GM18508 (cell line): ENCODE results near the gene COX17.
A peak's percentile ranks its signal among the peaks of the same experiment; 100 is the strongest.
"Not testable (repeated sequence)": the region's sequence is repeated elsewhere in the genome, so short reads cannot be mapped to it uniquely, and the experiment has no call there.

ENCODE experiments used
- ATAC-seq: cut with Tn5 transposase; IDR thresholded peaks from one replicate; pipeline ENCODE4 v1.9.1; 2021; ENCODE audit warnings: moderate number of reproducible peaks; ENCODE audit not compliant: insufficient read depth, unreplicated experiment

COX17 gene, protein sequence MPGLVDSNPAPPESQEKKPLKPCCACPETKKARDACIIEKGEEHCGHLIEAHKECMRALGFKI

GRCh38 chr3:119676771-119677640 is at the start of gene COX17:
TSS of gene COX17 (minus strand) at chr3:119677406. CDS start at chr3:119677310, 96 bp downstream.
- ATAC-seq = peak; percentile 81

DNA sequence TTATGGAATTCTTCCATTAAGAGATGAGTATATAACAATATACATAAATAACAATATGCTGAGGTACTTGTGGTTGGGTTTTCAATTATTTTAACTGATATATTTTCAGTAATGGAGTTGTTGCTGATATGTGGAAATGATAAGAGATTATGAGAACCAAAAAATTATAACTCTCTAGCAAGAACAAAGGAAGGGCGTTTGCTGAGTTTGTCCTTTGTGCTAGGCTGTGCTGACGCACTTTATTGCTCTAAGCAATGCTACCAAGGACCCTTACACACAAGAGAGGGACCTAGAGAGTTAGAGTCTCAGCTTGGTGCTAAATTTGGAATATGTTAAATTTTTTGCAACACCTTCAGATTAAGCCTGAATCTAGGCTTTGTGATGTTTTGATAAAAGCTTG is 49.7 kb upstream of the COX17 start:
- ATAC-seq = no peak

DNA sequence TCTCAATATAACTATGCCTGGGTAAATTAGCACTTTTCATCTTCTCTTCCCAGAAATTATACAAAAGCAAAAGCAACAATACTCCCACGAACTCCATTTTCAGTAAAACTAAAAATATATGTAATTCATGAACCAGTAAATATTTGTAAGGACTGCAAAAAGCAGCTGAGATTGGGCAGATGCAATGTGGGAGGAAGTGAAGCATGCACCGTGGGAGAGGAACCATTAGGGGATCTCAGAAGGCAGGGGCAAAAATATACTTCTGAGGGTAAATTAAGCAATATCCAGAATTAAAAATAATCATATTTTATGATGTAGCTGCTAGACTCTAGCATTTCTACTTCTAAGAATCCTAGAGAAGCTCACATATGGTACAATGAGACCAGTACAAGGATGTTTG is 45.8 kb upstream of the COX17 start:
- no peak for ATAC-seq

DNA sequence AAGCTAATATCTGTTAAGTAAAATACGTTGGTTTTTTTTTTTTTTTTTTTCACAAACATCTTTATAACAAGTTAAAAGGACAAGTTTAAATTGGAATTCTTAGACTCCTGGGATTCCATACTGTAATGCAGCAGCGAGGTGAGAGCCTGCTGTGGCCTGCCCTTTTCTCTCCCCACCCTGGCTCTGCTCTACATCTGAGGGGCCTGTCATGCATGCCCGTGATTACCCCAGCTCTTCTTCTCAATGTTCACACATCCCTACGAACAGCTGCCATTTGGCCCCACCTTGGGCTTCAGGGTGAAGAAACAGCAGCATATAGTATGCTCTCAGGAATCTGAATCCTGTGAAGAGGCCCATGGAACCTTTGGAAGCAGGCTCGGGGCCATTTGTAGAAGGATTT is 40.3 kb upstream of the COX17 start:
- no peak for ATAC-seq

DNA sequence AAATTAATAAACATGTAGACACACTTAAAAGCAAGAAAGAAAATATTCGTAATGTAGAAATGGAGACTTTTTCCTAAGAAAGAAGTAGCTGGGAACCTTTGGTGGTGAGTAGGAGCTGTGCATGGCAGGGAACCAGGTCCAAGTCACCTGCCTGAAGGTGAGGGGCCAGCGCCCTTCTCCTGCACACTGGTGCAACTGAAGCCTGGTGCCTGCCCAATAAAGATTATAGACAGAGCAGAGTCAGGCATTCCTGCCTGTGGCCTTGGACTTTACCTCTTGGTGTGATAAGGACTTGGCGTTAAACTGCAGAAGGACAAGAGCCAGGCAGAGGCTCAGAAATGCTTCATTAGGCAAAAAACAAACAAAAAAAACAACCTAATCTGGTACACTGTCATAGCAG is 39.8 kb upstream of the COX17 start:
- no peak for ATAC-seq

DNA sequence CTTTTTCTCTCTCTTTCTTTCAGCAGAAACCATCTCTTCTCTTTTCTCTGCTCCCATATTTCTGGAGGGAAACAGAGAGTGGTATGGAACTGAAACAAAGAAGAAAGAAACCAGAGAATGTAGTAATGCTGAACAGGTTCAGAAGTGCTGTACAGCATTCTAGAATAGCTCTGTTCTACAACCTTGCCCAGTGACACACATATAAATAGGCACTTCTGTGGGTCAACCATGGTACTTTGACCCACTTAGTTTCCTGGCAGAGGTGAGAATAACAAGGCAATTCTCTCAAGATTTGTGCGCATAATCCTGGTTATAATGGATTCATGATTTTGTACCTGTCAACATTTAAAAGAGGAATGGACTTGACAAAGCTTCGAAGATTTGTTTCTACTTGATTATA is 37.9 kb upstream of the COX17 start:
- ATAC-seq = no peak

DNA sequence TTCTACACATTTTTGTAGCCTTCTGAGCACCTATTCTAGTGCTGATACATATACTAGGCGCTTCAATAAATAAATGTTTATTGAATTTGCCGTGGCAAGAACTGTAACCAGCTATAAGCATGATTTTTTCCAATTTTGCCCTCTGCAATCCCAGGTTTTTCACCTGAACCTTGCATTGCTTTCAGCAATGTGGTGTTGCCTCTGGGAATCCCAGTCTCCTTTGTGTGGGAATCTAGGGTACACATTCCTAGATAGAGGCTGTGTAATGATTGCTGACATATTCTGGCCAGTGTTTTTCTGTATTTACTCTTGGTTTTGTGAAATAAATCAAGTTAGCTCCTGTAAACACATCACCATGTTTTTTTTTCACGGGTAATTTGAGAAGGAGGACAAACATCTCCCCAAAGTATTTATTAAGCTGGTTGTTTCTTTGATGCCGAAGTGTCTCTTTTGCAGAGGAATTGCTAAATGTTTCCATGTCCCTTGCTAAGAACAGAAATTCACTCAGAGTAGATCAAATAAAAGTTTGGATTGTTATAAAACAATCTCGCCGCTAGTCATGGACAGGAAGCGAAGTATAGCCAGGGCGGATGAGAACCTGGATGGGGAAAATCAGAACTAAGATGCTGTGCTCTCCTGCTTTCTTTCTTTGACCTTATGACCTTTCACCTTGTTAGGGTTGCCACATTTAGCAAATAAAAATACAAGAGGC is 26.8 kb upstream of the COX17 start:
- no peak for ATAC-seq

DNA sequence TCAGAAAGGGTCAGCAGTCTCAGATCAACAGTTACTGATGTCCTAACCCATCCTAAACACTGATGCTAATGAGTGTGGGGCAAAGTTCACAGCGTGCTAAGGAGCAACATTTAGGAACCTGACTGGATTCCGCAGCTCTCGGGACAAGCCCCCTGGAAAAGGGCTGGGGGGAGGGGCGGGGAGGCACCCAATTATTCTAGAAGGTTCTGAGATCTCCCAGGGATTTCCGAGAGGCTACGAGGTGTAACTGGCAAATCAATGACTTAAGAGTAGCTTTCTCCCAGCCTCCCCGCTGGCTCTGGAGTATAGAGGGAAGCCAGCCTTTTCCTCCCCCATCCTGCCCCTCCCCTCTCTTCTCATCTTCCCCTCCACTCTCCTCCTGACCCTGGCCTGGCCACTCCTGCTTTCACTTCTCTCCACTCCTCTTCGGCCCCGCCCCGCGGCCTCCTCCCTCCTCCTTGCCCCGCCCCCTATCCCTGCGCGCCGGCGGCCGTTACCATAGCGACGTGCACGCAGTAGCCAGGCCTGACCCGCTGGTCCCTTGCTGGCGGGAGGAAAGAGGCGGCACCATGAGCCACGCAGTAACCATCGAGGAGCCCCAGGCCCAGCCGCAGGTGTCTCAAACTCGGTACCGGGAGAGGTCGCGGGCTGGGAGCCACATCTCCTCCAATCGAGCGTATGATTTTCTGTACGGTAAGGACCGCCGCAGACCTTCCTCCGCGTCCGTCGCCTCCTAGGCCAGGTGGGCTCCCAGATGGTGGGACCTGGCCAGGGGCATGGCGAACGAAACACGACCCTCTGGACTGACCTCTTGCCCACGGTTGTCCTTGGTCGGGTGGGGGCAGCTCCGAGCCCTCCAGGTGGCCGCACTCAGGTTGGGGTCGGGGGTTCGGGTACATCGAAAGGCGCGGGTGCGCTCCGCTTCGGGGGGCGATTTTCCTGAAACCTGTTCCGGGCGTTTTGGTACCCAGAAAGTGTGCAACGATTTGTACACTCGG is 25.6 kb upstream of the COX17 start, which contains the start of gene CFAP91:
Gene CFAP91, plus strand, starts transcription at position 493 of the 998 bp plus-strand sequence. Its CDS starts 77 bp downstream, at position 570.
- ATAC-seq = peak; percentile 51

DNA sequence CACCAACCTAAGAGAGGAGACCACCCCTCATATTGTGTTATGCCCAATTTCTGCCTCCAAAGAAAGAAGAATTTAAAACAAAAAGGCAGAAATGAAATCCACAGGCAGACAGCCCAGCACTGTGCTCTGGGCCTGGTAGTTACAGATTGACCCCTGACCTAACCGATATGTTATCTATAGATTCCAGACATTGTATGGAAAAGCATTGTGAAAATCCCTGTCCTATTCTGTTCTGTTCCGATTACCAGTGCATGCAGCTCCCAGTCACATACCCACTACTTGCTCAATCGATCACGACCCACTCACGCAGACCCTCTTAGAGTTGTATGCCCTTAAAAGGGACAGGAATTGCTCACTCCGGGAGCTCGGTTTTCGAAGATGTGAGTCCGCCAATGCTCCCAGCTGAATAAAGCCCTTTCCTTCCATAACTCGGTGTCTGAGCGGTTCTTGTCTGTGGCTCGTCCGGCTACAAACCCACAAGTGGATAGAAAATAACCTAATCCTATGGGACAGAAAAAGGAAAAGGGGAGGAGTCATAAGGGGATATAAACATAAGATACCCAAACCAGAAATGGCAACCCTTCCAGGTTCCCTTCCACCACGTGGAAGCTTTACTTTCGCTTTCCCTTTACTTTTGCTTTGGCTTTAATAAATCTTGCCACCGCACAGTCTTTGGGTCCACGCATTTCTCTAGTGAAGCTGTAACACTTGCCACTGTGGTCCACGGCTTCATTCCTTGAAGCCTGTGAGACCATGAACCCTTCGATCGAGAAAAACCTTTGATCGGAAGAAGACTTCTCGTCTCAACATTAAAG is 23.9 kb upstream of the COX17 start:
- no peak for ATAC-seq

DNA sequence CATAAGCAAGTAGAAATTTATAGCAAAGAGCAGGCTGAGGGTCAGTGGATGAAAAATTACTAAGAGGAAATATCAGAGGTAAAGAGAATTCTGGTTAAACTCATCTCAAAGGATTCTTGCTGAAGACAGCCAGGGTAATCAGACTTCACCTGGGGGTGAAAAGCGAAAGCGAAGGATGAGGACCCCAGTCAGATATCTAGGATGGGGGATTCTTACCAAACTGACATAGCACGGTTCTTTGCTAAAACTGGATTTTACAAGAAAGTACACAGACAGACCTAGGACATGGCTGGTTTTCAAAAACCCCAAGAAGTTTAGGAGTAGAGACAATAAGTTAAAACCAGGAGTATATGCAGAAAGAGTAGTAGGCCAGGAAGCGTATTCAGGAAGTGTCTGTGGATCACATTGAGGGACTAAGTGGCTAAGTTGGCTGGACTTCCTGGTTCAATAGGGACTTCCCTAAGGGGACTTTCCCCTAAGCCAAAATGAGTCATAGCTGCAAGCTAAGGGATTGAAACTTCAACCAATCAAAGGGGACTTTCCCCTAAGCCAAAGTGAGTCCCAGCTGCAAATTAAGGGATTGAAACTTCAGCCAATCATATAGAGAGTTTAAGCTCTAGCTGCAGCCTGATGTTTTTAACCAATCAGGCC is 23.2 kb upstream of the COX17 start:
- no peak for ATAC-seq

DNA sequence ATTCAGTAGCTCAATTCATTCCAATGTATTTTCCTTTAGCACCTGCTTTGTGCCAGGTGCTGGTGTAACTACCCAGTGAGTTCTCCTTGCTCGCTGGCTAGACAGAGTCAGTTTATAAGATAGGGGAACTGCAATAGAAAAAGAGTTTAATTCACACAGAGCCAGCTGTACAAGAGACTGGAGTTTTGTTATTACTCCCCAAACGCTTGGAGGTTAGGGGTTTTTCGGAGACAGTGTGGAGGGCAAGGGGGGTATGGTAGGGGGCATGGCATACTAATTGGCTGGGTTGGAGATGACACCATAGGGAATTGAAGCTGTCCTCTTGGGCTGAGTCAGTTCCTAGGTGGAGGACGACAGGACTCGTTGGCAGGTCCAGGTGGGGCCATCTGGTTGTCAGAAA is 20.2 kb upstream of the COX17 start:
- no peak for ATAC-seq

- no peak for ATAC-seq
These were observed 18.3 kb upstream of the COX17 start for GRCh38 chr3:119695480-119695879.

- no peak for ATAC-seq
These were observed 12.9 kb upstream of the COX17 start for GRCh38 chr3:119690043-119690656.

DNA sequence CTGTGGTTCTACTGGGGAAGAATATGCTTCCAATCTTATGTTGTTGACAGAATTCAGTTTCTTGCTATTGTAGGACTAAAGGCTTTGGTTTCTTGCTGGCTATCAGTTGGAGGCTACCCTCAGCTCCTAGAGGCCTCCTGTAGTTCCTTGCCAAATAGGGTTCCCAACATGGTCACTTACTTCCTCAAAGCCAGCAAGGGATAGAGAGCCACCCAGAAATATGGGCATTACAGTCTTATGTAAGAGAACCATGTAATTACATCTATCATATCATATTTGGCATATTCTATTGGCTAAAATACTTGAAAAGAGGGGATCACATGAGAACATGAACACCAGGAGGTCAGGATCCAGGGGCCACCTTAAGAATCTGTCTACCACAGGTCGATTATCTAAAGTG is 6.2 kb upstream of the COX17 start:
- no peak for ATAC-seq

DNA sequence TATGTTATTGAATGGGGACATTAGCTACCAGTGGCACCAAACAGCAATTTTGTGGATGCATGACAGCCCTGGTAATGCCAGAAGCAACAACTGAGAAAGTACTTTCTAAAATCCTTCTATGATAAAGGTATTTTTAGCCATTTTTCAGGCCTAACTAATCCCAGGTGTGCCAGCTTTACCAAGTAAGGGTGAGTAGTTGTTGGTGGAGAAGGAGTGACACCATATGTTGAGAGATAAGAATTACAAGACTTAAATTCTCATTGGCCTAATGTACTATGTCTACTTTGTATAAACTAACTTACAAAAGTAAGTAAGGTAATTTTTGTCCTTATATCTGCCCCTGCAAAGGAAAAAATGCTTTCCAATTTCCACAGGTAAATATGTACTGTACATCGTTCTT is 4.1 kb upstream of the COX17 start:
- no peak for ATAC-seq

DNA sequence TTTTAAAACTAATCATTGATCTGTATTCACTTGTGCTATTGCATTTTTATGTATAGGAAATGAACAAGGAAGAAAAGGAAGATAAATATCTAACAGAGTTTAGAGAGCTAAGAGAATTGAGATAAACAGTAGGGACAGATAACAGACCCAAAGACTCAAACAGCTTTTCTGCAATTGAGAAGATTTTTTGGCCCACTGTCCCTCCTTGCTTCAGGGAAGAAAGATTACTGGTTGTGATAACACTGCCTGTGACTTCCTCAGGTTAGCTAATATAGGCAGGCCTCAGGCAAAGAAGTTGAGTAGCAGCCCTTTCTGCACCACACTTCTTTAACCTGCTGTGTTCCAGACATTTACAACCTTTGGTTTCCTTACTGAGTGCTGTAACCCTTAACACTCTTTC is 2.7 kb upstream of the COX17 start:
- no peak for ATAC-seq

DNA sequence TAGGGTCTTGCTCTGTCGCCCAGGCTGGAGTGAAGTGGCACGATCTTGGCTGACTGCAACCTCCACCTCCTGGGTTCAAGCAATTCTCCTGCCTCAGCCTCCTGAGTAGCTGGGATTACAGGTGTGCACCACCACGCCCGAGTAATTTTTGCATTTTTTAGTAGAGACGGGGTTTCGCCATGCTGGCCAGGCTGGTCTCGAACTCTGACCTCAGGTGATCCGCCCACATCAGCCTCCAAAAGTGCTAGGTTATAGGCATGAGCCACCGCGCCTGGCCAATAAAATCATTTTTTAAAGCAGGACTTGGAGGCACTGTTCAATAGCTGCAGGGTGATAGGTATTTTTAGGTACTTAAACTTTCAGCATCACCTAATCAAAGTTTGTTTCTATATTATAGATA is 1.0 kb upstream of the COX17 start:
- ATAC-seq = not testable (repeated sequence)

GRCh38 chr3:119677641-119677934 is 382 bp upstream of the COX17 start:
- no peak for ATAC-seq

DNA sequence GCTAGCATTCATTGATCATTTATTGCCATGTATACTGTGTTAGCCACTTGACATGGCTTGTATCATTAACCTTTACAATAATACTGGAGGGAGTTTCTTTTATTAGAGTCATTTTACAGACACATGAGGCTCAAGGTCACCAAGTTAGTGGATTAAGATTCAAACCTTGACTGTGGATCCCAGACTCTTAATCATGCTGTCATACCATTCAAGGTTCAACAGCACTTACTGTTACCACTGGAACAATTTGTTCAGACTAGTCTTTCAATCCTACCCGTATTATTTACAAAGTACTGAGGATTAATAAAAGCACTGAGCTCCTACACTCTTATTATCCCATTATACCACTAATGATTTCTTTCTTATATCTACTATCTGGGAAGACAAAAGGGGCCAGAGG is 1.2 kb downstream of the COX17 start:
- ATAC-seq = no peak
